Endothelial cell of umbilical vein (primary cell): ENCODE measurements around the gene TUBB4B. TPM values are rescaled to one million over a fixed set of nuclear protein-coding genes. Genes with fewer than 3 reads are reported as not detected.
A peak's percentile ranks its signal among the peaks of the same experiment; 100 is the strongest.

Experiments
- BruUV-seq: library from RNA; stranded (reverse); fragments of 400-500 nt; replicated peaks from 2 replicates; lab custom pipeline; 2021; lab: Mats Ljungman, UMichigan
- CTCF ChIA-PET: fragments of 300-600, 350-600 bp; sonication (Branson Sonifier 250); formaldehyde crosslinking; loops from one replicate; lab custom pipeline; 2021; ENCODE audit warnings: antibody characterized with exemption, inconsistent platforms; lab: Charles Lee
- POLR2A ChIA-PET: fragments of 300-600, 350-600 bp; sonication (Branson Sonifier 250); formaldehyde crosslinking; loops from one replicate; lab custom pipeline; 2021; ENCODE audit warnings: antibody characterized with exemption, inconsistent platforms; lab: Charles Lee
- DNase-seq: peaks from one replicate; pipeline ENCODE4 v3.0.0-alpha.2; 2011; ENCODE audit warnings: low read depth, low spot score
- FAIRE-seq: peaks from 2 replicates; lab custom pipeline; 2011; peaks lifted over from hg19 to GRCh38; lab: Jason Lieb, UNC
- H2AFZ ChIP-seq: 2 replicates; pipeline ENCODE4 v1.6.0; 2012; ENCODE audit warnings: low read depth, low read length, control low read depth, inconsistent platforms
- H3K27ac ChIP-seq: 2 replicates; pipeline ENCODE4 v1.5.1; 2011; ENCODE audit warnings: low read depth, mild to moderate bottlenecking, control low read depth, low read length, moderate library complexity; ENCODE audit not compliant: insufficient read depth
- H3K27me3 ChIP-seq, 2 experiments: 2 replicates each; pipeline versions ENCODE4 v1.6.0 to v1.6.1; 2011; ENCODE audit warnings: low read length in 2 of 2, mixed read lengths in 1 of 2; ENCODE audit not compliant: control insufficient read depth in 2 of 2, insufficient read depth in 2 of 2
- H3K36me3 ChIP-seq, 2 experiments: 2 replicates in 1 of 2; 3 replicates in 1 of 2; pipeline ENCODE4 v1.5.1; 2011; ENCODE audit warnings: low read length in 2 of 2, mild to moderate bottlenecking in 1 of 2, moderate library complexity in 1 of 2; ENCODE audit not compliant: control insufficient read depth in 2 of 2, insufficient read depth in 2 of 2; ENCODE audit errors: extremely low read depth in 1 of 2
- H3K4me1 ChIP-seq: 3 replicates; pipeline ENCODE4 v1.5.1; 2011; ENCODE audit warnings: mild to moderate bottlenecking, low read length; ENCODE audit not compliant: control insufficient read depth, insufficient read depth; ENCODE audit errors: extremely low read depth
- H3K4me2 ChIP-seq: 2 replicates; pipeline ENCODE4 v1.6.1; 2011; ENCODE audit warnings: low read length, control low read depth, mixed read lengths; ENCODE audit not compliant: insufficient read depth
- H3K4me3 ChIP-seq, 3 experiments: fragments of 200-600 bp in 1 of 3; sonication (generic), shearing (Covaris generic) in 1 of 3; replicated peaks in 1 of 3; 2 replicates each; pipeline ENCODE4 v1.5.1; 2011 to 2016; ENCODE audit warnings: control low read depth in 3 of 3, low read length in 3 of 3, mild to moderate bottlenecking in 2 of 3, inconsistent platforms in 1 of 3, low read depth in 1 of 3, moderate library complexity in 1 of 3; ENCODE audit not compliant: insufficient read depth in 1 of 3
- H3K79me2 ChIP-seq: 2 replicates; pipeline ENCODE4 v1.6.0; 2012; ENCODE audit warnings: low read length, inconsistent platforms; ENCODE audit not compliant: control insufficient read depth, insufficient read depth
- H3K9ac ChIP-seq: replicated peaks from 2 replicates; pipeline ENCODE3; 2011; ENCODE audit warnings: low read length, control low read depth; ENCODE audit not compliant: insufficient read depth; ENCODE audit errors: extremely low read depth
- H3K9me1 ChIP-seq: replicated peaks from 3 replicates; pipeline ENCODE4 v1.6.0; 2011; ENCODE audit warnings: mild to moderate bottlenecking, low read length; ENCODE audit not compliant: control insufficient read depth, insufficient read depth; ENCODE audit errors: extremely low read depth
- H3K9me3 ChIP-seq: replicated peaks from 2 replicates; pipeline ENCODE4 v1.5.1; 2012; ENCODE audit warnings: low read length, inconsistent platforms; ENCODE audit not compliant: control insufficient read depth, insufficient read depth
- H4K20me1 ChIP-seq: replicated peaks from 2 replicates; pipeline ENCODE3; 2011; ENCODE audit warnings: mild to moderate bottlenecking, low read length; ENCODE audit not compliant: control insufficient read depth, insufficient read depth; ENCODE audit errors: extremely low read depth
- CTCF ChIP-seq, 2 donors: IDR thresholded peaks; 1 replicate in 1 of 2; 2 replicates in 1 of 2; pipeline ENCODE4 v1.5.1; 2011; ENCODE audit warnings: low read length in 2 of 2, mild to moderate bottlenecking in 2 of 2, moderate library complexity in 2 of 2, control low read depth in 1 of 2, inconsistent platforms in 1 of 2, low read depth in 1 of 2; ENCODE audit not compliant: insufficient read depth in 1 of 2; ENCODE audit errors: extremely low read depth in 1 of 2
- EZH2 ChIP-seq: IDR thresholded peaks from 2 replicates; pipeline ENCODE4 v1.6.1; 2012; ENCODE audit warnings: borderline replicate concordance, low read depth, mild to moderate bottlenecking, moderate library complexity, low read length, inconsistent platforms; ENCODE audit not compliant: severe bottlenecking
- FOS ChIP-seq: IDR thresholded peaks from 2 replicates; pipeline ENCODE4 v1.6.1; 2011; ENCODE audit warnings: mild to moderate bottlenecking, low read length, moderate library complexity, borderline replicate concordance; ENCODE audit not compliant: insufficient read depth
- GATA2 ChIP-seq: IDR thresholded peaks from 2 replicates; pipeline ENCODE4 v1.7.0; 2011; ENCODE audit warnings: low read depth, mild to moderate bottlenecking, moderate library complexity, mixed read lengths, low read length; ENCODE audit not compliant: insufficient read length, insufficient read depth
- JUN ChIP-seq: IDR thresholded peaks from 2 replicates; pipeline ENCODE4 v1.6.1; 2011; ENCODE audit warnings: borderline replicate concordance, low read depth; ENCODE audit not compliant: insufficient read length, insufficient read depth
- MYC ChIP-seq: IDR thresholded peaks from one replicate; pipeline ENCODE4 v1.6.1; 2011; ENCODE audit warnings: mild to moderate bottlenecking, low read depth, low read length
- POLR2A ChIP-seq: IDR thresholded peaks from 2 replicates; pipeline ENCODE4 v1.6.1; 2012; ENCODE audit warnings: low read depth, mild to moderate bottlenecking, control low read depth, low read length
- POLR2AphosphoS5 ChIP-seq: IDR thresholded peaks from 2 replicates; pipeline ENCODE4 v1.6.1; 2012; ENCODE audit warnings: low read depth, mild to moderate bottlenecking, control low read depth, low read length, moderate library complexity; ENCODE audit not compliant: insufficient read depth
- dilution Hi-C: fragments of 300-500 bp; cut with MboI; formaldehyde crosslinking; loops from one replicate; pipeline ENCODE4 v1.15.0; 2019; ENCODE audit warnings: low sequenced_read_pairs; ENCODE audit not compliant: extremely low pct_ligation_motif_present
- intact Hi-C: fragments of 100-400 bp; cut with micrococcal nuclease; formaldehyde crosslinking; loops from one replicate; pipeline ENCODE4 v1.10.0; 2022
- polyA plus RNA-seq, 4 experiments: library from polyadenylated mRNA; depleted of rRNA in 3 of 4; stranded (reverse) in 3 of 4; unstranded in 1 of 4; fragments of >200 nt; gene quantifications; 2 replicates each; pipeline versions ENCODE4 v1.2.1 to v1.2.3, GENCODE V29; 2011 to 2012; ENCODE audit warnings: missing spikeins in 1 of 4
- total RNA-seq: library from RNA; stranded (reverse); gene quantifications from 2 replicates; pipeline ENCODE4 v1.2.3, GENCODE V29; 2021
- TF ChIP-seq, protein P1 (sequence below): IDR thresholded peaks from 2 replicates; pipeline ENCODE4 v1.6.1; 2011; ENCODE audit not compliant: insufficient read depth, insufficient read length

The TUBB4B gene
- total and polyA plus RNA-seq, 2 donors (not counting 3 experiments of a cell fraction or from before 2014, with no cell fraction given): 418 to 558 TPM

- intact Hi-C loops: no loop called here
These were observed 38.1 kb upstream of the TUBB4B start for GRCh38 chr9:137202966-137203365.

GRCh38 chr9:137204731-137205125 is 36.4 kb upstream of the TUBB4B start:
- DNase-seq (no peak), FAIRE-seq (no peak)
- Histone ChIP-seq H3K4me3 (peak overlapping the region; percentile 61 to 68 (median 62)), H3K4me1 (peaks cover 26% of the 10 kb centered on the region), H3K27me3 (no peaks in the 10 kb centered on the region), H3K79me2 (peaks cover 35% of the 10 kb centered on the region), H3K27ac (peak overlapping the region; percentile 23), H3K36me3 (peaks cover 0 to 5% of the 10 kb centered on the region in 2 experiments), H3K9ac (peak overlapping the region; percentile 85), H3K9me3 (no peaks in the 10 kb centered on the region), H2AFZ (peak overlapping the region; percentile 61), H3K9me1 (no peaks in the 10 kb centered on the region), H4K20me1 (no peaks in the 10 kb centered on the region), H3K4me2 (peak overlapping the region; percentile 73)
- CTCF ChIA-PET: interaction anchor here (1.0 to 2.1 kb wide), 6 partner anchors 9 to 35 kb away, joined by 3 to 13 read pairs (median 6); partner anchors contain the start of genes LRRC26, RNF208, RNF224 and SSNA1
- dilution Hi-C loops: no loop called here
- POLR2A ChIA-PET: interaction anchor here (1.4 kb wide), 1 partner anchor 16 kb away, joined by 4 read pairs; the partner anchor contains the start of gene SSNA1
- intact Hi-C loops: loop anchor here (2.0 kb wide), 1 partner anchor 16 kb away; the partner anchor contains the start of genes ANAPC2 and SSNA1
- TF ChIP-seq POLR2A (no peak), POLR2AphosphoS5 (no peak), JUN (no peak), CTCF (IDR thresholded peaks at IDR 0.05; ENCODE audit: extremely low read depth in 1 of 2, insufficient read depth in 1 of 2, low read depth in 1 of 2, low read length in 2 of 2) (no peak), FOS (no peak), EZH2 (no peak), GATA2 (no peak), MYC (no peak)
- TF ChIP-seq, protein P1, sequence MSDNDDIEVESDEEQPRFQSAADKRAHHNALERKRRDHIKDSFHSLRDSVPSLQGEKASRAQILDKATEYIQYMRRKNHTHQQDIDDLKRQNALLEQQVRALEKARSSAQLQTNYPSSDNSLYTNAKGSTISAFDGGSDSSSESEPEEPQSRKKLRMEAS: no peak
- no TSS peak for BruUV-seq

More at GRCh38 chr9:137202966-137203365, 38.1 kb upstream of the TUBB4B start:
- Histone ChIP-seq H3K4me1 (peaks cover 29% of the 10 kb centered on the region), H3K9me1 (no peaks in the 10 kb centered on the region), H3K4me3 (no peak overlapping the region), H2AFZ (no peak overlapping the region), H3K9me3 (no peaks in the 10 kb centered on the region), H3K27ac (no peak overlapping the region), H3K27me3 (no peaks in the 10 kb centered on the region), H4K20me1 (no peaks in the 10 kb centered on the region), H3K79me2 (peaks cover 35% of the 10 kb centered on the region), H3K4me2 (no peak overlapping the region), H3K9ac (no peak overlapping the region), H3K36me3 (no peaks in the 10 kb centered on the region)
- BruUV-seq: no TSS peak
- CTCF ChIA-PET: interaction anchor here (1.2 to 1.3 kb wide), 2 partner anchors 24 to 34 kb away, joined by 3 read pairs; partner anchors contain the start of gene RNF224
- POLR2A ChIA-PET: interaction anchor here (0.7 kb wide), 2 partner anchors 24 to 90 kb away, joined by 5 to 7 read pairs; partner anchors contain the start of gene RNF224
- TF ChIP-seq GATA2 (no peak), MYC (no peak)
- dilution Hi-C loops: no loop called here
- FAIRE-seq (no peak), DNase-seq (no peak)
